Endodermal cell (in vitro differentiated cells): Measurements from ENCODE around the gene TUBB. TPM values are rescaled to one million over a fixed set of nuclear protein-coding genes. Genes with fewer than 3 reads are reported as not detected.
A peak's percentile ranks its signal among the peaks of the same experiment; 100 is the strongest.

ENCODE experiments used
- DNase-seq: peaks from one replicate; pipeline ENCODE4 v3.0.0-alpha.2; 2017
- H3K27ac ChIP-seq: 2 replicates; pipeline ENCODE4 v1.5.1; 2013; ENCODE audit warnings: mild to moderate bottlenecking, low read depth, low read length, moderate library complexity
- H3K27me3 ChIP-seq: 2 replicates; pipeline ENCODE4 v1.6.1; 2013; ENCODE audit warnings: mild to moderate bottlenecking, low read length, moderate library complexity; ENCODE audit not compliant: insufficient read depth, control insufficient read depth, poor library complexity, severe bottlenecking
- H3K36me3 ChIP-seq: 2 replicates; pipeline ENCODE4 v1.7.0; 2013; ENCODE audit warnings: mild to moderate bottlenecking, low read length, moderate library complexity; ENCODE audit not compliant: control insufficient read depth, insufficient read depth
- H3K4me1 ChIP-seq: one replicate; pipeline ENCODE4 v1.7.0; 2013; ENCODE audit warnings: low read length; ENCODE audit not compliant: control insufficient read depth, insufficient read depth
- H3K4me3 ChIP-seq: 2 replicates; pipeline ENCODE4 v1.5.1; 2013; ENCODE audit warnings: mild to moderate bottlenecking, low read length, moderate library complexity
- H3K9ac ChIP-seq: 2 replicates; pipeline ENCODE4 v1.6.1; 2013; ENCODE audit warnings: mild to moderate bottlenecking, low read length, moderate library complexity; ENCODE audit not compliant: poor library complexity, severe bottlenecking; ENCODE audit errors: extremely low read depth
- H3K9me3 ChIP-seq: 2 replicates; pipeline ENCODE4 v1.6.1; 2013; ENCODE audit warnings: mild to moderate bottlenecking, low read length, moderate library complexity; ENCODE audit not compliant: control insufficient read depth
- H3K27ac Mint-ChIP-seq: 2 replicates; pipeline ENCODE4 v1.8.0; 2020; ENCODE audit warnings: mixed read lengths
- H3K27me3 Mint-ChIP-seq: 2 replicates; pipeline ENCODE4 v1.8.0; 2021; ENCODE audit warnings: mild to moderate bottlenecking, mixed read lengths; ENCODE audit not compliant: insufficient read depth
- H3K36me3 Mint-ChIP-seq: 2 replicates; pipeline ENCODE4 v1.8.0; 2020; ENCODE audit warnings: low read depth, mixed read lengths
- H3K4me1 Mint-ChIP-seq: 2 replicates; pipeline ENCODE4 v1.8.0; 2020; ENCODE audit warnings: mixed read lengths
- H3K4me3 Mint-ChIP-seq: 2 replicates; pipeline ENCODE4 v1.8.0; 2020; ENCODE audit warnings: mild to moderate bottlenecking, moderate library complexity, mixed read lengths
- H3K9me3 Mint-ChIP-seq: 2 replicates; pipeline ENCODE4 v1.8.0; 2020; ENCODE audit warnings: mild to moderate bottlenecking, mixed read lengths
- WGBS, 2 experiments: methylation state at CpG; one replicate each; pipeline versions ENCODE4 v1.1.5 to v1.1.7; 2013; ENCODE audit warnings: missing lambda C conversion rate in 2 of 2, mixed read lengths in 1 of 2; ENCODE audit not compliant: insufficient coverage in 1 of 2, insufficient read length in 1 of 2; 5-methylcytosine and 5-hydroxymethylcytosine counted together
- long read RNA-seq, 4 experiments: library from polyadenylated mRNA in 2 of 4; library from RNA in 1 of 4; library from capped mRNA in 1 of 4; stranded (forward) in 3 of 4; unstranded in 1 of 4; transcript quantifications; one replicate each; pipeline ENCODE4 v2.0.0, GENCODE V29; 2020 to 2021; ENCODE audit warnings: inconsistent platforms in 1 of 4
- polyA plus RNA-seq, 2 experiments: library from polyadenylated mRNA; stranded (reverse); fragments of 50-300 nt; gene quantifications; one replicate each; pipeline ENCODE4 v1.2.3, GENCODE V29; 2013
- total RNA-seq, 2 donors: library from RNA; stranded (reverse); fragmentation: NEBNext Ultra II Directional in 1 of 2; extraction: Animal tissue kit (Norgen Biotek cat#: 25700) in 1 of 2; gene quantifications; 2 replicates in 1 of 2; 3 replicates in 1 of 2; pipeline ENCODE4 v1.2.1, GENCODE V29; 2021
- TF ChIP-seq, protein P1 (sequence below): fragments of 200-600 bp; sonication (generic); conservative IDR thresholded peaks from 2 replicates; pipeline ENCODE4 v1.5.0; 2021; ENCODE audit warnings: antibody characterized with exemption, mild to moderate bottlenecking

Gene TUBB
- total RNA-seq: 1,000 to 10,000 TPM; 1,504 to 1,815 TPM
- 2,363 TPM for polyA plus RNA-seq (2013, experiment 1 of 2)
- polyA plus RNA-seq (2013, experiment 2 of 2): 2,162 TPM
- long read RNA-seq, experiment 1, transcript TUBB-205 (4 exons, 2,670 nt): major isoform, 885 of 1,403 reads
- long read RNA-seq, experiment 1, partial matches to known transcripts: 51 of 1,403 reads
- long read RNA-seq, experiment 1, other reads (novel, unspliced or antisense): 464 of 1,403 reads
- long read RNA-seq, experiment 2, transcript TUBB-206 (4 exons, 2,632 nt): minor isoform, 12 of 3,663 reads
- long read RNA-seq, experiment 2, transcript TUBB-205 (4 exons, 2,670 nt): major isoform, 3,393 of 3,663 reads
- long read RNA-seq, experiment 2, partial matches to known transcripts: 55 of 3,663 reads
- long read RNA-seq, experiment 2, other reads (novel, unspliced or antisense): 201 of 3,663 reads
- long read RNA-seq, experiment 3, transcript TUBB-205 (4 exons, 2,670 nt): major isoform, 14,054 of 14,291 reads
- long read RNA-seq, experiment 3, transcript TUBB-206 (4 exons, 2,632 nt): minor isoform, 36 of 14,291 reads
- long read RNA-seq, experiment 3, partial matches to known transcripts: 44 of 14,291 reads
- long read RNA-seq, experiment 3, other reads (novel, unspliced or antisense): 154 of 14,291 reads
- long read RNA-seq, experiment 4, transcript TUBB-205 (4 exons, 2,670 nt): major isoform, 1,974 of 2,141 reads
- long read RNA-seq, experiment 4, partial matches to known transcripts: 159 of 2,141 reads
- long read RNA-seq, experiment 4, other reads (novel, unspliced or antisense): 6 of 2,141 reads

DNA sequence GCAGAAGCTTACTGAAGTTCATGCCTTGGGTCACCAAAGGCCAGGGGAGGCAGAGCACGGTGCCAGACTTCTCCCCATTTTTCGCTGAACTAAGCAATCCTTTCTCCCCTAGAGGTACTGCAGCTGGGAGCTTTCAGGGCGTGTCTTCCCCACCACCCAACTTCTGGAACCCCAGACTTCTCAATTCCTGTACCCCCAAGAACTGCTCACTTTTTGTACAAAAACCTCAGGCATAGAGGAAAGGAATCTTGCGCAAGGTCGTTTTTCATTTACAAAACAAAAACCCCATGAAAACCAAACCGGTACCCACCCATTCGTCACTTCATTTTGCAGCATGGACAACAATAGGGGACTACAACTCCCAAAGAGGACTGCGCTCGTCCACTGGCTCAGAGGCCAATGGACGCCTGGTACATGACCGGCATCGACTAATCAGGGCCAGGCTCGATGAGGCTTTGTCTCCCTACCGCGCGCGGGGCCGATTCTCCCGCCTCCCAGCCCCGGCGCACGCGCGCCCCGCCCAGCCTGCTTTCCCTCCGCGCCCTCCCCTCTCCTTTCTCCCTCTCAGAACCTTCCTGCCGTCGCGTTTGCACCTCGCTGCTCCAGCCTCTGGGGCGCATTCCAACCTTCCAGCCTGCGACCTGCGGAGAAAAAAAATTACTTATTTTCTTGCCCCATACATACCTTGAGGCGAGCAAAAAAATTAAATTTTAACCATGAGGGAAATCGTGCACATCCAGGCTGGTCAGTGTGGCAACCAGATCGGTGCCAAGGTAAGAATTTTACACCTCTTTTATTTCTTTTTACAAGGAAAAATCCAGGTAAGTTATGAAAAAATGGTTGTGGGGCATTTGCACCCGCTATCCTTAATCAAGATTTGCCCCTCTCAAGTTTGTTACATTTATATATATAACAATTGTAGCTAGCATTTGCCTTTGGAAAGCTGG lies at the start of gene TUBB:
TSS of gene TUBB (plus strand) at position 562 of the 947 bp plus-strand sequence. CDS start at position 717, 155 bp downstream.
- H3K9me3 Mint-ChIP-seq: no peaks in the 10 kb centered on the region
- peak within 1 kb of the TSS; percentile 99 for H3K27ac Mint-ChIP-seq
- TF ChIP-seq, protein P1, sequence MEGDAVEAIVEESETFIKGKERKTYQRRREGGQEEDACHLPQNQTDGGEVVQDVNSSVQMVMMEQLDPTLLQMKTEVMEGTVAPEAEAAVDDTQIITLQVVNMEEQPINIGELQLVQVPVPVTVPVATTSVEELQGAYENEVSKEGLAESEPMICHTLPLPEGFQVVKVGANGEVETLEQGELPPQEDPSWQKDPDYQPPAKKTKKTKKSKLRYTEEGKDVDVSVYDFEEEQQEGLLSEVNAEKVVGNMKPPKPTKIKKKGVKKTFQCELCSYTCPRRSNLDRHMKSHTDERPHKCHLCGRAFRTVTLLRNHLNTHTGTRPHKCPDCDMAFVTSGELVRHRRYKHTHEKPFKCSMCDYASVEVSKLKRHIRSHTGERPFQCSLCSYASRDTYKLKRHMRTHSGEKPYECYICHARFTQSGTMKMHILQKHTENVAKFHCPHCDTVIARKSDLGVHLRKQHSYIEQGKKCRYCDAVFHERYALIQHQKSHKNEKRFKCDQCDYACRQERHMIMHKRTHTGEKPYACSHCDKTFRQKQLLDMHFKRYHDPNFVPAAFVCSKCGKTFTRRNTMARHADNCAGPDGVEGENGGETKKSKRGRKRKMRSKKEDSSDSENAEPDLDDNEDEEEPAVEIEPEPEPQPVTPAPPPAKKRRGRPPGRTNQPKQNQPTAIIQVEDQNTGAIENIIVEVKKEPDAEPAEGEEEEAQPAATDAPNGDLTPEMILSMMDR: peak; percentile 29
- peaks cover 40% of the 10 kb centered on the region for H3K36me3 ChIP-seq
- peak within 1 kb of the TSS; percentile 100 for H3K9ac ChIP-seq
- WGBS, 2 experiments: 0% methylated on average over 25 to 37 of the region's 38 CpGs
- no peaks in the 10 kb centered on the region for H3K9me3 ChIP-seq
- H3K36me3 Mint-ChIP-seq: peaks cover 44% of the 10 kb centered on the region
- H3K4me3 ChIP-seq: peak within 1 kb of the TSS; percentile 99
- no peaks in the 10 kb centered on the region for H3K4me1 ChIP-seq
- H3K27me3 ChIP-seq: no peaks in the 10 kb centered on the region
- H3K27ac ChIP-seq: peak within 1 kb of the TSS; percentile 99
- H3K27me3 Mint-ChIP-seq: no peaks in the 10 kb centered on the region
- peak; percentile 98 for DNase-seq
- peak within 1 kb of the TSS; percentile 99 for H3K4me3 Mint-ChIP-seq
- H3K4me1 Mint-ChIP-seq: peaks cover 38% of the 10 kb centered on the region

- no peak overlapping the region for H3K27ac ChIP-seq
- Mint-ChIP-seq H3K4me1 (peaks cover 13% of the 10 kb centered on the region), H3K9me3 (no peaks in the 10 kb centered on the region), H3K27ac (no peak overlapping the region), H3K27me3 (no peaks in the 10 kb centered on the region), H3K4me3 (peak overlapping the region; percentile 90), H3K36me3 (peaks cover 40% of the 10 kb centered on the region)
- H3K36me3 ChIP-seq: peaks cover 29% of the 10 kb centered on the region
- no peaks in the 10 kb centered on the region for H3K9me3 ChIP-seq
- H3K4me3 ChIP-seq: peak overlapping the region; percentile 99
- no peak for DNase-seq
- no peak overlapping the region for H3K9ac ChIP-seq
- no peaks in the 10 kb centered on the region for H3K4me1 ChIP-seq
- 87 to 93% methylated on average over 22 to 27 of the region's 27 CpGs for WGBS, 2 experiments
- TF ChIP-seq, protein P1: peak; percentile 54
- no peaks in the 10 kb centered on the region for H3K27me3 ChIP-seq
Measured at GRCh38 chr6:30670760-30671527, 49.2 kb upstream of the TUBB start.
